ENCODE results near the gene TBX15. TPM values are rescaled to one million over a fixed set of nuclear protein-coding genes. Genes with fewer than 3 reads are reported as not detected.

Gene TBX15
- total and polyA plus RNA-seq, 9 of the 15 experiments (the other 6 are each of a cell fraction or from before 2014, with no cell fraction given), result 0.03 to 3.4 (median 2.3) TPM

- no peak for ATAC-seq
- H3K36me3 ChIP-seq (ENCODE audit: control insufficient read depth, insufficient read depth, low read length), result no peaks in the 10 kb centered on the region
- intact Hi-C loops (cut with micrococcal nuclease) (no loop called here), in situ Hi-C loops (cut with MboI) (no loop called here)
- ChIA-PET POLR2A (no interaction called here), CTCF (ENCODE audit: low intra/inter-chr PET ratio) (no interaction called here)
- DNase-seq (ENCODE audit: extremely low read depth in 1 of 4, low spot score in 3 of 4), result no peak
- TF ChIP-seq PKNOX1 (IDR thresholded peaks at IDR 0.05) (no peak), ZNF277 (CRISPR knock-in tag; IDR thresholded peaks at IDR 0.05; ENCODE audit: borderline replicate concordance) (no peak)
- no peak overlapping the region for H2AFZ ChIP-seq (ENCODE audit: low read depth, low read length)
- no peaks in the 10 kb centered on the region for H3K79me2 ChIP-seq (ENCODE audit: control insufficient read depth, insufficient read depth, low read length)
- WGBS (ENCODE audit: insufficient coverage, low coverage, missing lambda C conversion rate), result 4% methylated on average over 1 of the region's 1 CpG
- no peaks in the 10 kb centered on the region for H4K20me1 ChIP-seq (replicated peaks; ENCODE audit: control insufficient read depth, insufficient read depth, low read length)
- H3K27ac ChIP-seq (ENCODE audit: extremely low read depth, low read depth, low read length), result no peak overlapping the region
- no peaks in the 10 kb centered on the region; a peak in 1 of 5 replicates for H3K4me1 ChIP-seq (replicated peaks in 1 of 2; ENCODE audit: control insufficient read depth in 2 of 2, insufficient read depth in 2 of 2, low read length in 2 of 2)
- H3K4me2 ChIP-seq (ENCODE audit: insufficient read depth, low read length), result no peak overlapping the region
- H3K4me3 ChIP-seq, result no peak overlapping the region
- no peaks in the 10 kb centered on the region for H3K9me1 ChIP-seq (ENCODE audit: control insufficient read depth, insufficient read depth, low read length)
- H3K27me3 ChIP-seq (ENCODE audit: control insufficient read depth in 2 of 2, insufficient read depth in 2 of 2, low read length in 2 of 2), result no peaks in the 10 kb centered on the region
- no TSS peak for BruUV-seq (replicated peaks)
- FAIRE-seq, result no peak
- no peak overlapping the region for H3K9ac ChIP-seq (ENCODE audit: insufficient read depth in 1 of 2, low read depth in 2 of 2, low read length in 2 of 2)
- H3K9me3 ChIP-seq (replicated peaks; ENCODE audit: control insufficient read depth, insufficient read depth, low read depth, low read length), result no peaks in the 10 kb centered on the region
Observed at GRCh38 chr1:118931876-118932275, 56.3 kb downstream of the TBX15 start.
